ENCODE measurements around the gene NEK11. TPM values are rescaled to one million over a fixed set of nuclear protein-coding genes. Genes with fewer than 3 reads are reported as not detected.

NEK11 gene, protein sequence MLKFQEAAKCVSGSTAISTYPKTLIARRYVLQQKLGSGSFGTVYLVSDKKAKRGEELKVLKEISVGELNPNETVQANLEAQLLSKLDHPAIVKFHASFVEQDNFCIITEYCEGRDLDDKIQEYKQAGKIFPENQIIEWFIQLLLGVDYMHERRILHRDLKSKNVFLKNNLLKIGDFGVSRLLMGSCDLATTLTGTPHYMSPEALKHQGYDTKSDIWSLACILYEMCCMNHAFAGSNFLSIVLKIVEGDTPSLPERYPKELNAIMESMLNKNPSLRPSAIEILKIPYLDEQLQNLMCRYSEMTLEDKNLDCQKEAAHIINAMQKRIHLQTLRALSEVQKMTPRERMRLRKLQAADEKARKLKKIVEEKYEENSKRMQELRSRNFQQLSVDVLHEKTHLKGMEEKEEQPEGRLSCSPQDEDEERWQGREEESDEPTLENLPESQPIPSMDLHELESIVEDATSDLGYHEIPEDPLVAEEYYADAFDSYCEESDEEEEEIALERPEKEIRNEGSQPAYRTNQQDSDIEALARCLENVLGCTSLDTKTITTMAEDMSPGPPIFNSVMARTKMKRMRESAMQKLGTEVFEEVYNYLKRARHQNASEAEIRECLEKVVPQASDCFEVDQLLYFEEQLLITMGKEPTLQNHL
- 1 to 10 TPM; 2.5 to 4.0 (median 3.1) TPM for total RNA-seq (2021; fragmentation: NEBNext Ultra II Directional; extraction: Animal tissue kit (Norgen Biotek cat#: 25700))
- long read RNA-seq, partial matches to known transcripts, result 0 of 5 reads
- long read RNA-seq, other reads (novel, unspliced or antisense), result 4 of 5 reads

DNA sequence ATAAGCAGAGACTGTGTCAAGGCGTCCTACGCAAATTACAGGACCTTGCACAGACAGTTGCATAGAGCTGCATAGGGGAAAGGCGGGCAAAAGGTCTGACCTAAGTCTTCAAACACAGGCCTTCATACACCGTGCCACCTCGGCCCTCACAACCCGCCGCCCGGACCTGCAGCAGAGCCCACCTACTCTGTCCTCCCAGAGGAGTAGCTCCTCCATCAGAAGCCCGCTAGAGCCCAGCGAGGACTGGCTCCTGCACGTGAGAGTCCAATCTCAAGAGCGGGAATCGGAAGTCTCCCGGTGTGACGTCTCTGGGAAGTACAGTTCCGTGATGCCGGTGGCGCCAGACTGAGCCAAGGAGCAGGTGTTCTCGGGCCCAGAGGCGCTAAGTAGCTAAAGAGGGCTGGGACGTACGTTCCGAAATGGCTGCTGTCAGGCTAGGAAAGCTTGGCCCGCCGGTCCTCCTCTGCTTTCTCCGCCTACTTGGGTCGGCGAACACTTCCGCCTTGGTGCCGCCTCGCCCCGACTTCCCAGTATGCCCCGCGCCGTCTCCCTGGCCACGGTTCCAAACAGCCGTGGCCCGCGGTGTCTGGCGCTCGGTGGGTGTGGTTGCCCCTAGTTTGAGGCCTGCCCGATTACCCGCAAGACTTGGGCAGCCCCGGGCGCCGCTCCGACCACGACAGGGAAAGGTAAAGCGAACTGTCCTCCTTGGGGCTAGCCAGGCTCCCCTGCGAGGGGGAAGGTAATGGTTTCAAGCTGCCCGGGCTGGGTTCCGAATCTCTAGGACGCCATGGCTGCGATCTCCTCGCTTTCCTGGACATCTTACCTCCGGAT, at the start of gene NEK11, which contains the start of gene ASTE1:
Gene NEK11, plus strand, starts transcription at position 557 of the 831 bp plus-strand sequence. CDS start 2,832 bp downstream, outside the sequence.
Gene ASTE1, minus strand, starts transcription at position 505 of the 831 bp plus-strand sequence. CDS start 1,519 bp downstream, outside the sequence.
- Mint-ChIP-seq H3K36me3 (ENCODE audit: low read depth) (peaks cover 23% of the 10 kb centered on the region), H3K9me3 (no peaks in the 10 kb centered on the region), H3K4me3 (peak within 1 kb of the TSS; percentile 92), H3K27ac (peak within 1 kb of the TSS; percentile 95), H3K4me1 (ENCODE audit: low read depth) (peaks cover 44% of the 10 kb centered on the region), H3K27me3 (ENCODE audit: insufficient read depth) (no peaks in the 10 kb centered on the region)
- TF ChIP-seq, protein P1, sequence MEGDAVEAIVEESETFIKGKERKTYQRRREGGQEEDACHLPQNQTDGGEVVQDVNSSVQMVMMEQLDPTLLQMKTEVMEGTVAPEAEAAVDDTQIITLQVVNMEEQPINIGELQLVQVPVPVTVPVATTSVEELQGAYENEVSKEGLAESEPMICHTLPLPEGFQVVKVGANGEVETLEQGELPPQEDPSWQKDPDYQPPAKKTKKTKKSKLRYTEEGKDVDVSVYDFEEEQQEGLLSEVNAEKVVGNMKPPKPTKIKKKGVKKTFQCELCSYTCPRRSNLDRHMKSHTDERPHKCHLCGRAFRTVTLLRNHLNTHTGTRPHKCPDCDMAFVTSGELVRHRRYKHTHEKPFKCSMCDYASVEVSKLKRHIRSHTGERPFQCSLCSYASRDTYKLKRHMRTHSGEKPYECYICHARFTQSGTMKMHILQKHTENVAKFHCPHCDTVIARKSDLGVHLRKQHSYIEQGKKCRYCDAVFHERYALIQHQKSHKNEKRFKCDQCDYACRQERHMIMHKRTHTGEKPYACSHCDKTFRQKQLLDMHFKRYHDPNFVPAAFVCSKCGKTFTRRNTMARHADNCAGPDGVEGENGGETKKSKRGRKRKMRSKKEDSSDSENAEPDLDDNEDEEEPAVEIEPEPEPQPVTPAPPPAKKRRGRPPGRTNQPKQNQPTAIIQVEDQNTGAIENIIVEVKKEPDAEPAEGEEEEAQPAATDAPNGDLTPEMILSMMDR (IDR thresholded peaks at IDR 0.05), result no peak; the same call in 1 of the 2 replicates
- peak; percentile 86 for DNase-seq

DNA sequence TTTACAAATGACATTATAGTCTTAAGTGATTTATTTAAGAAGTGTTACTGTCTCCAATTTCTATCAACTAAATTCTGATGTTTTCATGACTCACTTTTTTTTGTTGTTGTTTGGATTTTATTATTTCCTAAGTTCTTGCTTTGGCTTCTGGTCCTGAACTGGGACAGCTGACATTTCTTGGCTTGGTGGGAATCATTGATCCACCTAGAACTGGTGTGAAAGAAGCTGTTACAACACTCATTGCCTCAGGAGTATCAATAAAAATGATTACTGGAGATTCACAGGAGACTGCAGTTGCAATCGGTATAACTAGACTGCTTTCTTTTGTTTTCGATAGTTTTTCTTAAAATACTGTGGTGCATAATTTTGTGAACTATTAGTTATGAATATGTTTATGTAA, 47.6 kb upstream of the NEK11 start:
- Mint-ChIP-seq H3K4me3 (no peak overlapping the region), H3K9me3 (no peaks in the 10 kb centered on the region), H3K36me3 (ENCODE audit: low read depth) (peaks cover 35% of the 10 kb centered on the region), H3K27ac (no peak overlapping the region), H3K27me3 (ENCODE audit: insufficient read depth) (no peaks in the 10 kb centered on the region; the same call in 1 of the 2 replicates), H3K4me1 (ENCODE audit: low read depth) (peaks cover 17% of the 10 kb centered on the region)
- TF ChIP-seq, protein P1 (IDR thresholded peaks at IDR 0.05), result no peak
- DNase-seq, result no peak

DNA sequence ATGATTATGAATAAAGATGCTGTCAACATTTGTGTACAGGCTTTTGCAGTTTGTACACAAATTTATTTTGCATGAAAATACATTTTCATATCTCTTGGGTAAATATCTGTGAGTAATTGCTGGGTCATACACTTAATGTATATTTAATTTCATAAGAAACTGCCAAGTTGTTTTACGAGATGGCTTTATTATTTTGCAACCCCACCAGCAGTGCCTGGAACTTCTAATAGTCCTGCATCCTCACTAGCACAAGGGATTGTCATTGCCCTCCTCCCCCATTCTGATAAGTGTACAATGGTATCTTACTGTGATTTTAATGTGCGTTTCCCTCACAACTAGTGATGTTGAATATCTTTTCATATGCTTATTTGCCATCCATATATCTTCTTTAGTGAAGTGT, 45.2 kb upstream of the NEK11 start:
- H3K4me3 Mint-ChIP-seq, result no peak overlapping the region
- DNase-seq, result no peak
- H3K9me3 Mint-ChIP-seq, result no peaks in the 10 kb centered on the region
- peaks cover 17% of the 10 kb centered on the region for H3K4me1 Mint-ChIP-seq (ENCODE audit: low read depth)
- H3K36me3 Mint-ChIP-seq (ENCODE audit: low read depth), result peaks cover 20% of the 10 kb centered on the region; the same call in 1 of the 2 replicates
- H3K27ac Mint-ChIP-seq, result no peak overlapping the region
- H3K27me3 Mint-ChIP-seq (ENCODE audit: insufficient read depth), result no peaks in the 10 kb centered on the region; the same call in 1 of the 2 replicates
- TF ChIP-seq, protein P1 (IDR thresholded peaks at IDR 0.05), result no peak

DNA sequence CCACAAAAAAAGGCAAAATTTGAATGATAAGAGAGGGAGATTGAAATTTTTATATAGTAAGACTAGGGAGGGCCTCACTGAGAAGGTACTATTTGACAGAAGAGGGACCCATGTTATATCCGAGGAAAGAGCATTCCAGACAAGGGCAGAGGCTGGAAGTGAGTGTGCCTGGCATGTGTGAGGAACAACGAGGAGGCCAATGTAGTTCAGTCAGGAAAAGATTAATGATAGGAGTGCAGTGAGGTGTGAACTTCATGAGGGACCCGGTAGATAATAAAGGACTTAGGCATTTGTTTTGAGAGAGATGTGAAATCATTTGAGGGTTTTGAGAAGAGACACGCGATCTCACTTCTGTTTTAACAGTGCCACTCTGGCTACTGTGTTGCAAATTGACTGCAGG, 36.4 kb upstream of the NEK11 start:
- H3K27ac Mint-ChIP-seq, result no peak overlapping the region
- no peak overlapping the region for H3K4me3 Mint-ChIP-seq
- peaks cover 31% of the 10 kb centered on the region for H3K36me3 Mint-ChIP-seq (ENCODE audit: low read depth)
- no peaks in the 10 kb centered on the region for H3K9me3 Mint-ChIP-seq
- no peak for DNase-seq
- H3K27me3 Mint-ChIP-seq (ENCODE audit: insufficient read depth), result peaks cover 1% of the 10 kb centered on the region
- no peaks in the 10 kb centered on the region for H3K4me1 Mint-ChIP-seq (ENCODE audit: low read depth)
- TF ChIP-seq, protein P1 (IDR thresholded peaks at IDR 0.05), result no peak

DNA sequence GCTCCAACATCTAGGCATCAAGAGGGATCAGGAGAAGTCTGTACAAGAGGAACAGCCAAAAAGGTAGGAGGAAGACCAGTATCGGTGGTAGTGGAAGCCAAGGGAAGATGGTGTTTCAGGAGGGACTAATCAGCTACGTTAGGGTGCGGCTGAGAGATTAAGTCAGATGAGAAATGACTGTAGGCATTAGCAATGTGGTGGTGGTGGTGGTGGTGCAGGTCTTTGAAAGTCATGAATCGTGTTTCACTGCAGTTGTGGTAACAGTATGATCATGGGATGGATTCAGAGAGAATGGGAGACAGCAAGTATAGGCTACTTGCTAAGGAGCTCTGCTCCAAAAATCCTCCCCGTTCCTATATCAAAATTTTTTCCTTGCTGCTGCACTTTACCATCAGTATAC, 35.6 kb upstream of the NEK11 start:
- peak overlapping the region; percentile 15; the same call in 1 of the 2 replicates for H3K27ac Mint-ChIP-seq
- TF ChIP-seq, protein P1 (IDR thresholded peaks at IDR 0.05), result no peak
- no peak for DNase-seq
- H3K4me3 Mint-ChIP-seq, result no peak overlapping the region
- H3K36me3 Mint-ChIP-seq (ENCODE audit: low read depth), result peaks cover 27% of the 10 kb centered on the region
- H3K27me3 Mint-ChIP-seq (ENCODE audit: insufficient read depth), result peaks cover 1% of the 10 kb centered on the region; the same call in 1 of the 2 replicates
- no peaks in the 10 kb centered on the region for H3K4me1 Mint-ChIP-seq (ENCODE audit: low read depth)
- no peaks in the 10 kb centered on the region for H3K9me3 Mint-ChIP-seq

Measured in HFFc6 (cell line).